Globus pallidus (tissue), 1 donor: Measurements from ENCODE around the gene ZBTB5.
A peak's percentile ranks its signal among the peaks of the same experiment; 100 is the strongest.
"Not testable (repeated sequence)": the region's sequence is repeated elsewhere in the genome, so short reads cannot be mapped to it uniquely, and the experiment has no call there.

ENCODE experiments used
- DNase-seq: peaks from one replicate; pipeline ENCODE4 v3.0.0-alpha.2; 2015; ENCODE audit warnings: low spot score

ZBTB5 gene, protein sequence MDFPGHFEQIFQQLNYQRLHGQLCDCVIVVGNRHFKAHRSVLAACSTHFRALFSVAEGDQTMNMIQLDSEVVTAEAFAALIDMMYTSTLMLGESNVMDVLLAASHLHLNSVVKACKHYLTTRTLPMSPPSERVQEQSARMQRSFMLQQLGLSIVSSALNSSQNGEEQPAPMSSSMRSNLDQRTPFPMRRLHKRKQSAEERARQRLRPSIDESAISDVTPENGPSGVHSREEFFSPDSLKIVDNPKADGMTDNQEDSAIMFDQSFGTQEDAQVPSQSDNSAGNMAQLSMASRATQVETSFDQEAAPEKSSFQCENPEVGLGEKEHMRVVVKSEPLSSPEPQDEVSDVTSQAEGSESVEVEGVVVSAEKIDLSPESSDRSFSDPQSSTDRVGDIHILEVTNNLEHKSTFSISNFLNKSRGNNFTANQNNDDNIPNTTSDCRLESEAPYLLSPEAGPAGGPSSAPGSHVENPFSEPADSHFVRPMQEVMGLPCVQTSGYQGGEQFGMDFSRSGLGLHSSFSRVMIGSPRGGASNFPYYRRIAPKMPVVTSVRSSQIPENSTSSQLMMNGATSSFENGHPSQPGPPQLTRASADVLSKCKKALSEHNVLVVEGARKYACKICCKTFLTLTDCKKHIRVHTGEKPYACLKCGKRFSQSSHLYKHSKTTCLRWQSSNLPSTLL

DNA sequence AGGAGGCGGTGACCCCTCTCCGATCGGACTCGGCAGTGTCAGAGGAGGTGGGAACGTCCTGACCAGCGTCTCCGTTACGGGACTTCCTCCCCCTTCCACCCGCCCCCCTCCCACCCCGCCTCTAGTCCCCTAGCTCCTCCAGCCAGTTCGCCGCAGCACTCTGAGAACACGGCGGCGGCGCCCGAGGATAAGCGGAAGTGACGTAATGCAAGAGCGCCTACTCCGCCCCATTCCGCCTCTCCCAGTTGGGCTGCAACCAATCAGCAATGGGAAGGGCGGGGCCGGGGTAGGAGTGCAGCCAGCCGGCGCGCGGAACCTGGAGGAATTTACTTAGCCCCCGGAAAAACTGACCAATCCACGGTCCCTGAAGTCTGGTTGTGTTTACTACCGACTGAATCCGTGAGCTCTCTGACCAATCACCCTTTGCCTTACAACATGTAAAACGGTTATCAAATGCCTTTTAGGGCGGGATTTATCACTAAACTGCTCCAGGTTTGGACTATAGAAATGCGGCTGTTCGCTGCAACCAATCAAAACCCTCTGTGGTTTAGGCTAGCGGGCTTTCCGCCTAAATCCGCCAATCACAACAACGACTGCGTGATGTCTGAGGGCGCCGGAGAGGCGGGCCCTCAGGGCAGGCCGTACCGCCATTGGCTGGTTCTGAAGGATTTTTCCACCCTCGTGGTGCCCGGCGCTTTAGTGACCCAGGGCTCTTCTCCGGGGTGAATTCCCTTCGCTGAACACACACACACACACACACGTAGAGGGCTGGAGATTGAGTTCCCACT, at the start of gene ZBTB5:
ZBTB5 (minus strand) TSS at position 202 of the 788 bp plus-strand sequence. CDS start 22,899 bp downstream, outside the sequence.
- DNase-seq = peak; percentile 99

DNA sequence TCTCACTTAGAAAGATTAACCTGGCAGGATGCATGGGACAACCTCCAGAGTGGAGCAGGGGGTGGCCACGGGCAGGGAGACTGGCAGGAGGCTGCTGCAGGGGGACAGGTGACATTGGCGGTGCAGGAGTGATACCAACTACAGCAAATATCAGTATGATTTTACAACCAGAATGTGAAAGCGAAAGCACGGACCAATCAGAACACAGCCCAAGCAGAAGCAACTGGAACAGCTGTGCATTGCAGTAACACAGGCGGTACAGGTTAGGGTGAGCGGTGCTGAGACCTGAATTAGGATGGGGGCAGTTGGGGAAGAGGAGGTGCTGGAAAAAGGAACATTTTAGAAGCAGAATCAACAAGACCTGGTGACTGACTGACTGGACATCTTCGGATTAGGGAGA, 49.7 kb upstream of the ZBTB5 start:
- DNase-seq = no peak

DNA sequence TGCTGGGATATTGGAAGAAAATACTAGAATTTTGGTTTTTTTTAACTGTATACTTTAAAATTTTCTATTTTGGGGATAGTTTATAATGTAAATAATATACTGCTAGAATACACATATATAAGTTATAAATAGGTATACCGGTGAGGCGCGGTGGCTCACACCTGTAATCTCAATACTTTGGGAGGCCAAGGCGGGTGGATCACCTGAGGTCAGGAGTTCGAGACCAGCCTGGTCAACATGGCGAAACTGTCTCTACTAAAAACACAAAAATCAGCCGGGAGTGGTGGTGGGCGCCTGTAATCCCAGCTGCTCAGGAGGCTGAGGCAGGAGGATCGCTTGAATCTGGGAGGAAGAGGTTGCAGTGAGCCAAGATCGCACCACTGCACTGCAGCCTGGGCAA, 49.2 kb upstream of the ZBTB5 start:
- DNase-seq = not testable (repeated sequence)

DNA sequence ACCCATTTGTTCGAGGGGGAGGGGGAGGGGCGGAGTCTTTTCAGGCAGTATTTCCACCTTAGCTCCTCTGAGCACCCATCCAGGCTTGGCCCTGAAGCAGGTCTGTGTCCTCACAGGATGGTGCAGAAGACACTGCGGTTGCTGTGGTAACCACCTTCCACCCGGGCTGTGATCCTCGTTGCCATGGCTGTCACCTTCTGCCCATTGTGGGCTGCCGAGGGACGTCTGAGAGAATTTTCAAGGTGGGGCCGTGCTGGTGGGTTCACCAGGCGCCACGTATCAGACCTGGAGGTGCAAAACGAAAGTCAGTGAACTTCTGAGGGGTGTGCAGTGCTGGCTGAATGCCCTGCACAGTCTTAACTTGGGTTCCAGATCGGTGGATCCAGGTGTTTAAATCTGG, 47.2 kb upstream of the ZBTB5 start:
- DNase-seq = no peak

DNA sequence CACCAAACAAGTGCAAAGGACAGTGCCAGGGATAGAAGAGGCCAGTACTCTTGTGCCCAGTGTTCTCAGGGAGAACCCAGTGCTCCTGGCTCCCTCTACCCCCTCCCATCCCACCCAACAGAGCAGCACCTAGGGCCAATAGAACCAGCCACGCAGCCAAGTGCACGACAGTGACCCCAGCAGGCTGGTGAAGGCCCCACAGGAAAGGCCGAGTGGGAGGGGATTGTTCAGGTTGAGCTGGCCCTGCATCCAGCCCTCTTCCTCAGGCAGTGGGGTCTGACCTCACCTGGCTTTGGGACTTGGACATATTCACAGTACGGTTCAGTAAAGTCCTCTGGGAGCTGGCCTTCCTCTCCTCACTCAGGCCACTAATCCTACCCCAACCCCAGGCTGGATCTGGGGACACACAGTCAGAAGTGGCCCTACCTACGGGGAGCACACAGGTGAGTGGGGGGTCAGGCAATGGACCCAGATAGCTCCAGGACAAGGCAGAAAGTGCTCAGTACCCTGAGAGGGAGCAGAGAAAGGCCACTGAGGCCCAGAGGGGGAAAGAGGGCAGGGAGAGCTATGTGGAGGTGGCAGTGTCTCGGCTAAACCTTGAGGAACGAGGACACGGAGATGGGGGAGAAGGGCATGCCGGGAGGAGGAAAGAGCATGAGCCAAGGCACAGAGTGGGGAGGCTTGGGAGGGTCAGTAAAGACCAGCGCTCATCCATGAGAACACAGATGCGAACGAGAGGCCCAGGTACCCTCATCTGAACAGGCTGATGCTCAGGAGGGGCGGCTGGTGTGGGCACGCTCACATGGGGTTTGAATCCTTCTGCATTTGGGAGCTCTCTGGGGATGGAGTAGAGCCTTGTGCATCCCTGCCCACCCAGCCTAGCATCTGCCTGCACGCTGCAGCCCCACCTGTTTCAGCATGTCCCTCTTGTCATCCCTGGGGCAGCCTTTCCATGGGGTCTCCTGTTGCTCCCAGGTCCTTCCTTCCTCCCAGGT, 46.1 kb upstream of the ZBTB5 start:
- DNase-seq = no peak

DNA sequence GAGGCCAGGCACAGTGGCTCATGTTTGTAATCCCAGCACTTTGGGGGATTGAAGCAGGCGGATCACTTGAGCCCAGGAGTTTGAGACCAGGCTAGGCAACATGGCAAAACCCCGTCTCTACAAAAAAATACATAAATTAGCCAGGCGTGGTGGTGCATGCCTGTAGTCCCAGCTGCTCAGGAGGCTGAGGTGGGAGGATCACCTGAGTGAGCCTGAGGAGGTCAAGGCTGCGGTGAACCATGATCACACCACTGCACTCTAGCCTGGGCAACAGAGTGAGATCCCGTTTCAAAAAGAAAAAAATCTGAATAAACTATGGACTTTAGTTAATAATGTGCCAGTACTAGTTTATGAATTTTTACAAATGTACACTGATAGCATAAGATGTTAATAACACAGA, 44.8 kb upstream of the ZBTB5 start:
- not testable (repeated sequence) for DNase-seq

DNA sequence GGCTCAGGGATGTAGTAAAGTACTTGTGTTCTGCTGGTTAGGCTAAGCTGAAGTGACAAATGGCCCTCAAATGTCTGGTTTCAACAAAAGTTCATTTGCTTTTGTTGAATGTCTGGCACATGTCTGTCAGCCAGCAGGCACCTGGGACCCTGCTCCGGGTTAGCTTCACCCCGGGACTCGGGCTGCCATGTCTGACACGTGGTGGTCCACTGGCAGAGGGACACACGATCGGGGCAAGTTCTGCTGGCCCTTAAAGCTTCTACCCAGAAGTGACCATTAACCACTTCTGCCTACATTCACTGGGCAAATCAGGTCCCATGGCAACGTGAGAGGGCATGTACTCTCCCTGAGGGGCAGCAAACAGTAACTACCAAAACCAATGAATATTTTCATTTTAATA, 44.3 kb upstream of the ZBTB5 start:
- DNase-seq = no peak

DNA sequence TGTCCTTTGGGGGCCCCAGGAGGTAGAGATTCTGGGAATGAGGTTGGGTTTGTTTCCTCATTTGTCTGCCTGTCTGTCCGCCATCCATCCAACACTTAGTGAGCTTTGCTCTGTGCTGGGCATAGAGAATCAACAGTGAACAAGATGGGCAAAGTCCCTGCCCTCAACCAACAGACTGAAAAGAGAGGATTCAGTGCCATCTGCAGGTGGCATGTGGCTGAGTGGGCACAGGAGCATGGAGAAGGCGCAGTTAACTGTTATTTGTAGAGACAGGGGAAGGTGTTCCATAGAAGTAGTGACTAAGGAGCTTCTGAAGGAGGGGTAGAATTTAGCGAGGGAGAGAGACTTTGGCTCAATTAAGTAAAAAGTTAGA, 43.6 kb upstream of the ZBTB5 start:
- DNase-seq = no peak

DNA sequence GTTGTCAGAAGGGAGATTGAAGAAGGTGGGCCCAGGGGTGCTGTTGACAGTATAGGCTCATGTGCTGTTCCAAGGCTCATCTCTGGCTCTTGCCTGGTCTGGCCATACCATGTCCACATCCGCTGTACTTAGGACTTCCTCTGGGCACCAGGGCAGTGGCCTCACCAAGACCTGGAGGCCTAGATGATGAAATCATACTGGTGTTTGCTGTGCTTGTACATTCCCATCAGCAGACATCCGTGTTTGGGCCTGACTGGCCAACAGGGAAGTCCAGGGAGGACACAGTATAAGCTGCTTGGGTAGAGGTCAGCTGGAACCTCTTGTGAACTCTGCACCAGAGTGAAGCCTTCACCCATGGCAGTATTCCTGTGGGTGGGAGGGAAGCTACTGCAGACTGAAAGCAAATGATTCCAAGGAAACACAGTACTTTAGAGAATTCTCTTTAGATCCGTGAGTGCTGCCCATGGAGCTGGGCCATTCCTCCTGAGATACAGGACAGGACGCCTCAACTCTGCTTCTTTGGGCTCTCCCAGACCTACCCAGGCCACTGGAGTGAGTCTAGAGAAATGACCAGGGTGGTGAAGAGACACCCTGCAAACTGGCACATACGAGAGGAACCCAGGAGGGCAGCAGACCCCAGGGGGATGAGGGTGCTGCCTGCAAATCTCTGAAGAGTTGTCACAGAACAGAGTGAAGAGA, 43.0 kb upstream of the ZBTB5 start:
- DNase-seq = no peak

DNA sequence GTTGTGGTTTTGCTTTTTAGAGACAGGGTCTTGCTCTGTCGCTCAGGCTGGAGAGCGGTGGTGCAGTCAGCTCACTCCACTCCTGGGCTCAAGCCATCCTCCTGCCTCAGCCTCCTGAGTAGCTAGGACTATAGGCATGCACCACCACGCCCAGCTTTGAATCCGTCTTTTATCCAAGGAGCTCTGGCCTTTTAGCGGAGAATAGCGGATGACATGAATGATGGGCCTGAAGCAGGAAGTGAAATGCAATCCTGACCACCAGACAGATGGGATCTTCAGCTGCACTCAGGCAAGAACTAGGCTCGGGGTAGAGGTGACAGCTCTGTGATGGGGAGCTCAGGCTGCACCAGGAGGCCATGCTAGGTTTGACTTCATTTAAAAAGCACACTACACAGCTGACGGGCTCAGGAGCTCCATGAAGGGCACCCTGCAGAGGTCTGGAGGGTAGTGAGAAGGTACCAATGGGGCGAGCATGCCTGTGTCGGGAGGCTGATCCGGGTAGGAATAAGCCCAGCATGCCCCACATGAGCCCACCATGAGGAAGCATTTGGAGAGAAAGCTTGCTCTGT, 42.4 kb upstream of the ZBTB5 start:
- no peak for DNase-seq

DNA sequence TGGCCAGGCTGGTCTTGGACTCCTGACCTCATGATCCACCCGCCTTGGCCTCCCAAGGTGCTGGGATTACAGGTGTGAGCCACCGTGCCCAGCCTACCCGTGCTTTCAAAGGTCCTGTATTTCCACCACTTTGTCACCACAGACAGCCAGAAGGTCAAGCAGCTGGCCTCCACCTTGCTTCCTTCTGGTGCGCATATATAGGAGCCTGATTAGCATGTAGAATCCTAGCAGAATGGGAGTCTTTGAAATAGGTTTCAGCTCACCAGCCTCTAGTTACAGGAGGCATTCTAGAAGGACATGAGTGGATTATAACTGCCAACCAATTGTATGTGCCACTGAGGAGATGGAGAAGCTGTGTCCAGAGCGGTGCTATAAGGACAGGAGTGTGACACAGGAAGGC, 39.4 kb upstream of the ZBTB5 start:
- DNase-seq = no peak

DNA sequence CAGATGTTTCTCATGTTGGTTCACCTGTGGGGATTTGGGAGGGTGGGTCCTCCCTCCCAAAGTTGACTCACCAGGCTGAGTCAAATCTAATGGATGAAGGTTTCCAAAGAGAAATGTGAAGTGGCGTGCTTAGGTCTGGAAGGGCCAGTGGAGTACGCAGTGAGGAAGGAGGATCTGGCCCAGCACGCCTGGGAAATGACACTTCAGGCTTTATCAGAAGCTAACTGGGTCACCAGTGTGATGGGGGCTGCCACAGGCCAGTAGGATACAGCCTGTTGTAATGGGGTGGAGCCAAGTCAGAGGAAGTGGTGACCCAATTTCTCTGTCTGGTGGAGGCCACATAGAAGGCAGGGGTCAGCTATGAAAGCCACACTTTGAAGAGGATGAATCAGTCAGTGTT, 38.5 kb upstream of the ZBTB5 start:
- no peak for DNase-seq

DNA sequence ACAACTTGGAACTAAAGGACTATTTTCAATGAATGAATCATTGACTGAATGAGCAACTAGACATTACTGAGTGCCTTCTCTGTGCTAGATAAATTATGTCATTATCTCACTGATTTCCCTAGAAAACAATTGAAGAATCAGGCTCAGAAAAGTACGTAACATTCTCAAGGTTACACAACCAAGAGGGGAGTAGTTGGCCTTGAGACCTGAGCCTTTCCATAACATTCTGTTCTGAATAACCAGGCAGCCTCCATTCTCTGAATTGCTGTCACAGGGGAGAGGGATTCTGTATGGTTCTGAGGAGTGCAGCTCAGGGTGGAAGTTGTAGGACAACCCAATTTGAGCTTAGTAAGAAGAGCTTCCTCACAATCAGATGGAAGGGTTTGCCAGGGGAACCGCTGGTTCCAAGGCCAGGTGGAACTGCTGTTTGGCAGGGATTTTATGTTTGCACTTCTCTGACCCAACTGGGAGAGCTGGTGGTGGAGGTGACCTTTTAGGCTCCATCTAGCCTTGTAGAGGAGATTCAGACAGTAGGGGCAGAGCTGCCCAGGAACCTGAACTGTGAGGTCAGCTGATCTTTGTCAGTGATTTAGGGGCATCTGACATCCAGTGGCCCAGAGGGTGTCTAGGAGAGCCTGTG, 36.8 kb upstream of the ZBTB5 start:
- DNase-seq = no peak

DNA sequence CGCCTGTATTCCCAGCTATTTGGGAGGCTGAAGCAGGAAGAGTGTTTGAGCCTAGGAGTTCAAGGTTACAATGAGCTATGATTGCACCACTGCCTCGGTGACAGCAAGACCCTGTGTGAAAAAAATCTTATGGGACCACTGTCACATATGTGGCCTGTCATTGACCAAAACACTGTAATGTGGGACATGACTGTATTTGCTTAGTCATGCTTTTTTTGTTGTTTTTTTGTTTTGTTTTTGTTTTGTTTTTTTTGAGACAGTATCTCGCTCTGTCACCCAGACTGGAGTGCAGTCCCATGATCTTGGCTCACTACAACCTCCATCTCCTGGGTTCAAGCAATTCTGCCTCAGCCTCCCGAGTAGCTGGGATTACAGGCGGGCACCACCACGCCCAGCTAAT, 34.0 kb upstream of the ZBTB5 start:
- no peak for DNase-seq

DNA sequence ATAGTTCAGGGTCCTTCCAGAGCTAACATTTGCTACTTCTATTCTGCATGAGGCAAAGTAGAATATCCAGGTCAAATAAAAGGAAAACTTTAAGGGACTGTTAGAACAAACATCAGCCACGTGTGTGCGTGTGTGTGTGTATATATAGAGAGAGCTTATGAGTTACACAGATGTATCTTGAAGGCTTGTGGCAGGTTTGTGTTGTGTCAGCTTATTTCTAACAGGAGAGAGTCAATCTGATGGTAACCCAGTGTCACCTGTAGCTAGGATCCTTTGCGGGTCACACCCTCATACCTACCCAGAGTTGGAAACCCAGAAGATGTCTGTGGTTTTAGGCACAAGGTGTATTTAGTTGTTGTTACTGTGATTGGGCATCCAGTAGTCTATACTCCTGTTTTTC, 33.2 kb upstream of the ZBTB5 start:
- DNase-seq = no peak

DNA sequence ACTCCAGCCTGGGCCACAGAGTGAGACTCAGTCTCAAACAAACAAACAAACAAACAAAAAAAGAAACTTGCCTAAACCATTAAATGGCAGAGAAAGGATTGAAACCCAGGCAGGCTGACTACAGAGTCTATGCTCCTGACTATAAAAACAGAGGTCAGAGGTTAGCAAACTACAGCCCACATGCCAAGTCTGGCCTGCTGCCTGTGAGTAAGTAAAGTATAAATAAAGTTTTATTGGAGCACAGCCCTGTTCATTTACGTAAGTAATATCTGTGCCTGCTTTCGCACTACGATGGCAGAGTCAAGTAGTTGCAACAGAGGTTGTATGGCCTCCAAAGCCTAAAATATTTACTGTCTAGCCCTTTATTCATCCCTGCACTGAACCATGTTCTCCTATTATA, 32.1 kb upstream of the ZBTB5 start:
- DNase-seq = no peak

DNA sequence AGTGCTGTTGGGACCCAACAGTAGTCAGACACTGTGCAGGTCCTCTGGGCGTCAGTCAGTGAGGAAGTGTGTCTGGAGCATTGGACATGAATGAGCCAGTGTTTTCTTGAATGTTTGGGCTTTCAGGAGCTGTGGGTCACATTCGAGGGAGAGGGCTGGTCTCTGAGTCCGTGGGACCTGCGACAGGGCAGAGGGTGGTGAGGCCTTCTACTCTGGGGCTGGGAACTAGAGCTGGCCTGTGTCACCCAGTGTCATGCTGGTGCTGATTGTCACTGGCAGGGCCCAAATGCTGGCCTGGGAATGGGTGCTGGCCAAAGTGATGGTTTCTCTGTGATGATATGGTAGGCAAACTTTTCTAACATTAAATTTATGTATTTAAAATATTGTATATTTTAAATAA, 30.8 kb upstream of the ZBTB5 start:
- DNase-seq = no peak

DNA sequence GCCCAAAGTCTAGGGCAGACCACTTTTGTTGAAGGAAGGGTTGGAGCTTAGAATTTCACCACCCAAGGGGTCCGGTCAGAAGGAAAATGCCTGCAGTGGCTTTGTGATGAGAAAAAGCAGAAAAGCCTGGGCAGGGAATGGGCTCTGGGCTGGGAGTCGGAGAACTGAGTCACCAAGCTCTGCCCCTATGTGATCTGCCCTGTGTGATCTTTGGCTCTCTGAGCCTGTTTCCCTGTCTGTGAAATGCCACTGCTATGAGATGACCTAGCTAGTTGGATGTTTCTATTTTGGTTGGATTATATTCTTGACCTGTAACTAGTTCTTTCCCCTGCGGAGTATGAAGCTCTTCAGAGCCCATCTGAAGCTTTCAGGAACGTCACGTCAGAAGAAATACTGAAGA, 30.3 kb upstream of the ZBTB5 start:
- no peak for DNase-seq

DNA sequence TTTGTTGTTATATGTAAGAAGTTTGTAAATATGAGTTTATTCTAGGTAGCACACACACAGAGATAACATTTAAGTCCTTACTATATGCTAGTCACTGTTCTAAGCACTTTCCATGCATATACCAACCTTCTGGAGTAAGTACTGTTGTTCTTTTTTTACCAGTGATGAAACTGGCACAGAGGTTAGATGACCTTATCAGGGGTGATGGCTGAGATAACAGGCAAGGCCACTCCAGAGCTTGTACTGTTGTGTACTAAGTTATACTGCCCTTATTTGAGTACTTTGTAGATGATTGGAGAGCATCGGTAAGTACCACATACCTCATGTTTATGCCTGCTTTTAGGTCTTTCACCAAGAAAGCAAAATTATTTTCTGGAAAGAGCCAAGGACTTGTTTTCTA, 26.7 kb upstream of the ZBTB5 start:
- DNase-seq = no peak
